HEK293 (cell line): Measurements from ENCODE around the gene ERP44.
A peak's percentile ranks its signal among the peaks of the same experiment; 100 is the strongest.

ENCODE experiments used
- AEBP2 ChIP-seq: fragments of 450-650 bp; formaldehyde crosslinking; IDR thresholded peaks from 2 replicates; pipeline ENCODE4 v1.5.1; 2016; ENCODE audit warnings: missing biosample characterization, missing genetic modification characterization, borderline replicate concordance
- EGR2 ChIP-seq: fragments of 450-650 bp; formaldehyde crosslinking; IDR thresholded peaks from 2 replicates; pipeline ENCODE4 v1.5.1; 2016; ENCODE audit warnings: low read depth, missing biosample characterization, missing genetic modification characterization
- ELK4 ChIP-seq: IDR thresholded peaks from 2 replicates; pipeline ENCODE4 v1.6.1; 2011; ENCODE audit warnings: mild to moderate bottlenecking, low read depth, low read length, borderline replicate concordance
- HIC1 ChIP-seq: fragments of 450-650 bp; formaldehyde crosslinking; IDR thresholded peaks from 2 replicates; pipeline ENCODE4 v1.5.1; 2016; ENCODE audit warnings: missing biosample characterization, missing genetic modification characterization
- KLF9 ChIP-seq: fragments of 450-650 bp; formaldehyde crosslinking; IDR thresholded peaks from 2 replicates; pipeline ENCODE4 v1.5.1; 2016; ENCODE audit warnings: missing biosample characterization, missing genetic modification characterization, low read depth
- MEIS1 ChIP-seq: sonication (generic); formaldehyde crosslinking; IDR thresholded peaks from 2 replicates; pipeline ENCODE4 v1.8.1; 2022; ENCODE audit warnings: missing genetic modification reagents, mild to moderate bottlenecking, borderline replicate concordance
- PATZ1 ChIP-seq: fragments of 450-650 bp; formaldehyde crosslinking; IDR thresholded peaks from 2 replicates; pipeline ENCODE4 v1.5.1; 2016; ENCODE audit warnings: missing biosample characterization, missing genetic modification characterization
- PBX3 ChIP-seq: sonication (generic); formaldehyde crosslinking; IDR thresholded peaks from 2 replicates; pipeline ENCODE4 v1.8.1; 2022; ENCODE audit warnings: mild to moderate bottlenecking, moderate library complexity, missing genetic modification reagents
- YY1 ChIP-seq: fragments of 450-650 bp; formaldehyde crosslinking; IDR thresholded peaks from 2 replicates; pipeline ENCODE4 v1.5.1; 2018; ENCODE audit warnings: missing biosample characterization, missing genetic modification characterization
- ZBTB11 ChIP-seq: fragments of 450-650 bp; formaldehyde crosslinking; conservative IDR thresholded peaks from 2 replicates; pipeline ENCODE4 v1.5.1; 2016; ENCODE audit warnings: low read depth, missing biosample characterization, missing genetic modification characterization
- ZBTB44 ChIP-seq: fragments of 450-650 bp; IDR thresholded peaks from 2 replicates; pipeline ENCODE4 v1.5.1; 2018; ENCODE audit warnings: missing biosample characterization, mild to moderate bottlenecking, missing genetic modification characterization
- ZIC2 ChIP-seq: fragments of 450-650 bp; formaldehyde crosslinking; IDR thresholded peaks from 2 replicates; pipeline ENCODE4 v1.5.1; 2016; ENCODE audit warnings: missing biosample characterization, missing genetic modification characterization
- ZNF148 ChIP-seq: fragments of 450-650 bp; formaldehyde crosslinking; IDR thresholded peaks from 2 replicates; pipeline ENCODE4 v1.5.0; 2017; ENCODE audit warnings: missing biosample characterization, missing genetic modification characterization, borderline replicate concordance
- ZNF16 ChIP-seq: fragments of 450-650 bp; formaldehyde crosslinking; IDR thresholded peaks from 2 replicates; pipeline ENCODE4 v1.5.1; 2016; ENCODE audit warnings: low read depth, missing biosample characterization, missing genetic modification characterization
- ZNF24 ChIP-seq: fragments of 450-650 bp; formaldehyde crosslinking; IDR thresholded peaks from 2 replicates; pipeline ENCODE4 v1.5.1; 2016; ENCODE audit warnings: missing biosample characterization, missing genetic modification characterization
- ZNF48 ChIP-seq: fragments of 450-650 bp; formaldehyde crosslinking; IDR thresholded peaks from 2 replicates; pipeline ENCODE4 v1.5.1; 2016; ENCODE audit warnings: missing biosample characterization, missing genetic modification characterization
- ZNF580 ChIP-seq: fragments of 450-650 bp; formaldehyde crosslinking; IDR thresholded peaks from 2 replicates; pipeline ENCODE4 v1.5.1; 2016; ENCODE audit warnings: missing biosample characterization, missing genetic modification characterization
- ZNF660 ChIP-seq: fragments of 450-650 bp; IDR thresholded peaks from 2 replicates; pipeline ENCODE4 v1.5.1; 2018; ENCODE audit warnings: missing biosample characterization, mild to moderate bottlenecking, missing genetic modification characterization
- ZXDB ChIP-seq: fragments of 450-650 bp; formaldehyde crosslinking; IDR thresholded peaks from 2 replicates; pipeline ENCODE4 v1.5.1; 2016; ENCODE audit warnings: missing biosample characterization, missing genetic modification characterization

The ERP44 gene

GRCh38 chr9:100098887-100099721 lies at the start of gene ERP44, which contains the start of gene INVS (continued):
- TF ChIP-seq AEBP2 (tag by site-specific recombination) (no peak), PBX3 (CRISPR knock-in tag) (peak; percentile 43; the same call in 1 of the 2 replicates), YY1 (tag by site-specific recombination) (0 out of 2 replicates have a peak, but pooled peaks have one; percentile 44), ELK4 (peak; percentile 43; the same call in 1 of the 2 replicates), ZNF16 (tag by site-specific recombination) (no peak), ZBTB11 (tag by site-specific recombination) (peak; percentile 97), ZIC2 (peak; percentile 32; the same call in 1 of the 2 replicates), ZBTB44 (tag by site-specific recombination) (no peak), KLF9 (tag by site-specific recombination) (peak; percentile 71), ZNF148 (tag by site-specific recombination) (no peak), ZNF580 (peak; percentile 84; the same call in 1 of the 2 replicates), HIC1 (tag by site-specific recombination) (no peak), PATZ1 (tag by site-specific recombination) (peak; percentile 43; the same call in 1 of the 2 replicates), ZNF660 (tag by site-specific recombination) (peak; percentile 30; the same call in 1 of the 2 replicates), ZXDB (peak; percentile 96), MEIS1 (CRISPR knock-in tag) (no peak), ZNF48 (no peak), ZNF24 (tag by site-specific recombination) (0 out of 2 replicates have a peak, but pooled peaks have one; percentile 4), EGR2 (tag by site-specific recombination) (peak; percentile 30; the same call in 1 of the 2 replicates)
